ENCODE measurements around the gene FOXD1.

Gene FOXD1

GRCh38 chr5:73438645-73439470 is 9.7 kb downstream of the FOXD1 start:
- no peak for DNase-seq

GRCh38 chr5:73437777-73438644 is 10.6 kb downstream of the FOXD1 start:
- DNase-seq = no peak

GRCh38 chr5:73437101-73437776 is 11.3 kb downstream of the FOXD1 start:
- DNase-seq = no peak

GRCh38 chr5:73436535-73437100 is 12.0 kb downstream of the FOXD1 start:
- no peak for DNase-seq

GRCh38 chr5:73435759-73436534 is 12.6 kb downstream of the FOXD1 start:
- DNase-seq = no peak

GRCh38 chr5:73434907-73435306 is 13.7 kb downstream of the FOXD1 start:
- no peak for DNase-seq

GRCh38 chr5:73434461-73434860 is 14.1 kb downstream of the FOXD1 start:
- no peak for DNase-seq

GRCh38 chr5:73433982-73434342 is 14.6 kb downstream of the FOXD1 start:
- DNase-seq = no peak

- no peak for DNase-seq
Measured at GRCh38 chr5:73433272-73433981, 15.2 kb downstream of the FOXD1 start.

- DNase-seq = no peak
Measured at GRCh38 chr5:73431204-73431851, 17.2 kb downstream of the FOXD1 start.

GRCh38 chr5:73426034-73426433 is 22.5 kb downstream of the FOXD1 start:
- DNase-seq = no peak

GRCh38 chr5:73424556-73424977 is 24.0 kb downstream of the FOXD1 start:
- no peak for DNase-seq

GRCh38 chr5:73422164-73422563 is 26.4 kb downstream of the FOXD1 start:
- no peak for DNase-seq

GRCh38 chr5:73420666-73421065 is 27.9 kb downstream of the FOXD1 start:
- no peak for DNase-seq

- DNase-seq = no peak
Measured at GRCh38 chr5:73419465-73420390, 28.8 kb downstream of the FOXD1 start.

- no peak for DNase-seq
Measured at GRCh38 chr5:73419117-73419464, 29.5 kb downstream of the FOXD1 start.

- DNase-seq = no peak
Measured at GRCh38 chr5:73418244-73418691, 30.3 kb downstream of the FOXD1 start.

- no peak for DNase-seq
Measured at GRCh38 chr5:73417303-73418034, 31.1 kb downstream of the FOXD1 start.

- DNase-seq = no peak
Measured at GRCh38 chr5:73415617-73416016, 33.0 kb downstream of the FOXD1 start.

Data from AML-193 (cell line).